ENCODE results near the gene RASIP1.

RASIP1 gene

DNA sequence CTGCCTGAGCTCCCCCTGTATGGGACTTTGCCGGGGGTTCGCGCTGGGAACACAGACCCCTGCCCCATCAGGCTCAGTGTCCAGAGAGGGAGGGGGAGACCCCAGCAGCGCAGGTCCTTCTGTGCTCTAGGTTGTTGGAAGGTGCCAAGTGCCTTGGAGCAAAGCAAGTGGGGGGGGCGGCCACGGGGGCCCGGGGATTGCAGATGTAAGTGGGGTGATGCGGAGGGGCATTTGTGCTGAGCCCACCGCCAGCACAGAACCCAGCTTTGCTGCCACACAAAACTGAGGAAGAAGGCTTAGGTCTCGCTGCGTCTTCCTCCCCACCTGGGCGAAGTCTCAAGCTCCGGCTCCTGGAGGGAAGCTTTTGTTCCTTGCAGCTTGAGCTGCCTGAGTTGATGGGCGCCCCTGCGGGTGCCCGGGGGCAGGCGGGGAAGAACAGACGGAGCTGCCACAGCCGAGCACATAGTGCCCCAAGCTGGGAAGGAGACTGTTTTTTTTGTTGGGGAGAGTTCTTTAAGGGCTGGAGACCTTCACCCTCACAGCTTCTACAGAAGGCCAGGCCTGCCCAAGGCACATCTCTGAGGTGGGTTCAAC, 66.1 kb downstream of the RASIP1 start:
- DNase-seq (ENCODE audit: low read depth, low spot score), result no peak
- Histone ChIP-seq H3K9ac (ENCODE audit: insufficient read length, low read depth) (peak overlapping the region; percentile 10), H3K4me3 (ENCODE audit: insufficient read length, low read depth) (no peak overlapping the region), H3K9me3 (ENCODE audit: insufficient read depth, low read length) (no peaks in the 10 kb centered on the region), H3K36me3 (ENCODE audit: insufficient read depth, insufficient read length, low read length) (no peaks in the 10 kb centered on the region), H3K27me3 (ENCODE audit: insufficient read depth, insufficient read length) (peaks cover 6% of the 10 kb centered on the region), H3K4me1 (ENCODE audit: insufficient read depth, insufficient read length) (peaks cover 8% of the 10 kb centered on the region)
- TF ChIP-seq SUZ12 (IDR thresholded peaks at IDR 0.05; ENCODE audit: extremely low read depth, insufficient read depth, insufficient read length) (no peak), YY1 (IDR thresholded peaks at IDR 0.05; ENCODE audit: insufficient read depth, insufficient read length) (no peak), ZNF274 (IDR thresholded peaks at IDR 0.05; ENCODE audit: low read depth, low read length) (no peak)

- no peak for DNase-seq (ENCODE audit: low read depth, low spot score)
- Histone ChIP-seq H3K4me1 (ENCODE audit: insufficient read depth, insufficient read length) (peaks cover 8% of the 10 kb centered on the region), H3K9me3 (ENCODE audit: insufficient read depth, low read length) (no peaks in the 10 kb centered on the region), H3K36me3 (ENCODE audit: insufficient read depth, insufficient read length, low read length) (no peaks in the 10 kb centered on the region), H3K4me3 (ENCODE audit: insufficient read length, low read depth) (no peak overlapping the region), H3K27me3 (ENCODE audit: insufficient read depth, insufficient read length) (peaks cover 6% of the 10 kb centered on the region), H3K9ac (ENCODE audit: insufficient read length, low read depth) (peak overlapping the region; percentile 10)
- no peak for TF ChIP-seq YY1 (IDR thresholded peaks at IDR 0.05; ENCODE audit: insufficient read depth, insufficient read length)
These were observed 66.8 kb downstream of the RASIP1 start for GRCh38 chr19:48673436-48674100.

GRCh38 chr19:48672994-48673393, 67.4 kb downstream of the RASIP1 start, which contains the start of gene NTN5:
TSS of gene NTN5 (minus strand) at chr19:48673017. CDS start at chr19:48670986, 2,031 bp downstream.
- no peak within 1 kb of the TSS for H3K4me3 ChIP-seq (ENCODE audit: insufficient read length, low read depth)
- H3K27me3 ChIP-seq (ENCODE audit: insufficient read depth, insufficient read length), result peaks cover 6% of the 10 kb centered on the region
- H3K9ac ChIP-seq (ENCODE audit: insufficient read length, low read depth), result peak within 1 kb of the TSS; percentile 10
- no peak for DNase-seq (ENCODE audit: low read depth, low spot score)
- TF ChIP-seq ZNF274 (IDR thresholded peaks at IDR 0.05; ENCODE audit: low read depth, low read length), result no peak
- TF ChIP-seq YY1 (IDR thresholded peaks at IDR 0.05; ENCODE audit: insufficient read depth, insufficient read length), result no peak
- no peak for TF ChIP-seq SUZ12 (IDR thresholded peaks at IDR 0.05; ENCODE audit: extremely low read depth, insufficient read depth, insufficient read length)
- no peaks in the 10 kb centered on the region for H3K36me3 ChIP-seq (ENCODE audit: insufficient read depth, insufficient read length, low read length)
- peaks cover 8% of the 10 kb centered on the region for H3K4me1 ChIP-seq (ENCODE audit: insufficient read depth, insufficient read length)
- no peaks in the 10 kb centered on the region for H3K9me3 ChIP-seq (ENCODE audit: insufficient read depth, low read length)

GRCh38 chr19:48671446-48671995, 68.9 kb downstream of the RASIP1 start:
- H3K9ac ChIP-seq (ENCODE audit: insufficient read length, low read depth), result no peak overlapping the region
- no peak overlapping the region for H3K4me3 ChIP-seq (ENCODE audit: insufficient read length, low read depth)
- TF ChIP-seq ZNF274 (IDR thresholded peaks at IDR 0.05; ENCODE audit: low read depth, low read length) (no peak), YY1 (IDR thresholded peaks at IDR 0.05; ENCODE audit: insufficient read depth, insufficient read length) (no peak), SUZ12 (IDR thresholded peaks at IDR 0.05; ENCODE audit: extremely low read depth, insufficient read depth, insufficient read length) (no peak)
- H3K36me3 ChIP-seq (ENCODE audit: insufficient read depth, insufficient read length, low read length), result no peaks in the 10 kb centered on the region
- peaks cover 8% of the 10 kb centered on the region for H3K4me1 ChIP-seq (ENCODE audit: insufficient read depth, insufficient read length)
- H3K9me3 ChIP-seq (ENCODE audit: insufficient read depth, low read length), result no peaks in the 10 kb centered on the region
- H3K27me3 ChIP-seq (ENCODE audit: insufficient read depth, insufficient read length), result no peaks in the 10 kb centered on the region
- no peak for DNase-seq (ENCODE audit: low read depth, low spot score)

- H3K9me3 ChIP-seq (ENCODE audit: insufficient read depth, low read length), result no peaks in the 10 kb centered on the region
- H3K4me1 ChIP-seq (ENCODE audit: insufficient read depth, insufficient read length), result peaks cover 8% of the 10 kb centered on the region
- no peaks in the 10 kb centered on the region for H3K36me3 ChIP-seq (ENCODE audit: insufficient read depth, insufficient read length, low read length)
- no peak overlapping the region for H3K4me3 ChIP-seq (ENCODE audit: insufficient read length, low read depth)
- H3K9ac ChIP-seq (ENCODE audit: insufficient read length, low read depth), result no peak overlapping the region
- H3K27me3 ChIP-seq (ENCODE audit: insufficient read depth, insufficient read length), result no peaks in the 10 kb centered on the region
- TF ChIP-seq YY1 (IDR thresholded peaks at IDR 0.05; ENCODE audit: insufficient read depth, insufficient read length), result no peak
- no peak for TF ChIP-seq SUZ12 (IDR thresholded peaks at IDR 0.05; ENCODE audit: extremely low read depth, insufficient read depth, insufficient read length)
- TF ChIP-seq ZNF274 (IDR thresholded peaks at IDR 0.05; ENCODE audit: low read depth, low read length), result no peak
- DNase-seq (ENCODE audit: low read depth, low spot score), result no peak
These were observed 69.5 kb downstream of the RASIP1 start for GRCh38 chr19:48670699-48671445.

All from NT2/D1 (cell line).